Measurements from ENCODE around the gene CSNK1G2. TPM values are rescaled to one million over a fixed set of nuclear protein-coding genes. Genes with fewer than 3 reads are reported as not detected.
A peak's percentile ranks its signal among the peaks of the same experiment; 100 is the strongest.

The CSNK1G2 gene
- total and polyA plus RNA-seq, 8 donors: 20.7 to 69.4 (median 27.9) TPM

- Histone ChIP-seq H3K9me3 (no peaks in the 10 kb centered on the region), H3K27ac (no peak overlapping the region), H3K4me1 (peaks cover 0 to 4% (median 0%) of the 10 kb centered on the region in 3 donors), H3K27me3 (no peaks in the 10 kb centered on the region), H3K4me3 (no peak overlapping the region), H3K36me3 (no peaks in the 10 kb centered on the region)
- DNase-seq: no peak
- 89% methylated on average over 8 of the region's 8 CpGs for WGBS, 2 donors
- no peak for ATAC-seq
- no peak for FAIRE-seq
- intact Hi-C loops (cut with DNase I): loop anchor here in 1 of 3 donors (10.0 kb wide), 1 partner anchor 132 kb away; no protein-coding TSS in a partner anchor
- no peak for TF ChIP-seq CTCF (IDR thresholded peaks at IDR 0.05)
Measured at GRCh38 chr19:1932395-1932794, 8.6 kb upstream of the CSNK1G2 start.

GRCh38 chr19:1933244-1933643, 7.7 kb upstream of the CSNK1G2 start:
- Histone ChIP-seq H3K27me3 (no peaks in the 10 kb centered on the region), H3K27ac (no peak overlapping the region), H3K36me3 (no peaks in the 10 kb centered on the region), H3K9me3 (no peaks in the 10 kb centered on the region), H3K4me1 (peaks cover 0 to 4% (median 0%) of the 10 kb centered on the region in 3 donors), H3K4me3 (no peak overlapping the region)
- intact Hi-C loops (cut with DNase I): loop anchor here in 1 of 3 donors (10.0 kb wide), 1 partner anchor 132 kb away; no protein-coding TSS in a partner anchor
- FAIRE-seq (no peak), ATAC-seq (no peak), DNase-seq (no peak)
- TF ChIP-seq CTCF (IDR thresholded peaks at IDR 0.05): no peak
- WGBS, 2 donors: 58 to 70% methylated on average over 7 of the region's 7 CpGs

- ATAC-seq (no peak), FAIRE-seq (no peak), DNase-seq (no peak)
- Histone ChIP-seq H3K27ac (no peak overlapping the region), H3K27me3 (no peaks in the 10 kb centered on the region), H3K9me3 (no peaks in the 10 kb centered on the region), H3K4me3 (no peak overlapping the region), H3K36me3 (no peaks in the 10 kb centered on the region), H3K4me1 (peaks cover 0 to 4% (median 0%) of the 10 kb centered on the region in 3 donors)
- WGBS, 2 donors: 80 to 89% methylated on average over 8 of the region's 8 CpGs
- intact Hi-C loops (cut with DNase I): loop anchor here in 1 of 3 donors (10.0 kb wide), 1 partner anchor 131 kb away; no protein-coding TSS in a partner anchor
- TF ChIP-seq CTCF (IDR thresholded peaks at IDR 0.05): no peak
Measured at GRCh38 chr19:1933942-1934341, 7.0 kb upstream of the CSNK1G2 start.

GRCh38 chr19:1935484-1936208, 5.3 kb upstream of the CSNK1G2 start:
- Histone ChIP-seq H3K27ac (no peak overlapping the region), H3K27me3 (no peaks in the 10 kb centered on the region)
- intact Hi-C loops (cut with DNase I): loop anchor here in 1 of 3 donors (10.0 kb wide), 1 partner anchor 129 kb away; no protein-coding TSS in a partner anchor

More at GRCh38 chr19:1935484-1936208, 5.3 kb upstream of the CSNK1G2 start:
- DNase-seq: no peak
- Histone ChIP-seq H3K36me3 (no peaks in the 10 kb centered on the region), H3K4me3 (no peak overlapping the region), H3K9me3 (no peaks in the 10 kb centered on the region), H3K4me1 (peaks cover 0 to 5% (median 0%) of the 10 kb centered on the region in 3 donors)
- ATAC-seq: peak in 2 of 4 donors; percentile 8 to 11
- no peak for FAIRE-seq
- no peak for TF ChIP-seq CTCF (IDR thresholded peaks at IDR 0.05)
- WGBS, 2 donors: 36 to 44% methylated on average over 11 of the region's 11 CpGs
